Stimulated activated CD4-positive, alpha-beta T cell treated with anti-CD3 and anti-CD28 coated beads, Interleukin-4, amount 100 ng/mL, for 4 hours (primary cell): ENCODE results near the gene SWI5.
"Not testable (repeated sequence)": the region's sequence is repeated elsewhere in the genome, so short reads cannot be mapped to it uniquely, and the experiment has no call there.

Experiments
- DNase-seq, 2 experiments: peaks; one replicate each; pipeline ENCODE4 v3.0.0-alpha.2; 2020

Gene SWI5

GRCh38 chr9:128279088-128280073 is 3.3 kb downstream of the SWI5 start:
- DNase-seq = not testable (repeated sequence)

DNA sequence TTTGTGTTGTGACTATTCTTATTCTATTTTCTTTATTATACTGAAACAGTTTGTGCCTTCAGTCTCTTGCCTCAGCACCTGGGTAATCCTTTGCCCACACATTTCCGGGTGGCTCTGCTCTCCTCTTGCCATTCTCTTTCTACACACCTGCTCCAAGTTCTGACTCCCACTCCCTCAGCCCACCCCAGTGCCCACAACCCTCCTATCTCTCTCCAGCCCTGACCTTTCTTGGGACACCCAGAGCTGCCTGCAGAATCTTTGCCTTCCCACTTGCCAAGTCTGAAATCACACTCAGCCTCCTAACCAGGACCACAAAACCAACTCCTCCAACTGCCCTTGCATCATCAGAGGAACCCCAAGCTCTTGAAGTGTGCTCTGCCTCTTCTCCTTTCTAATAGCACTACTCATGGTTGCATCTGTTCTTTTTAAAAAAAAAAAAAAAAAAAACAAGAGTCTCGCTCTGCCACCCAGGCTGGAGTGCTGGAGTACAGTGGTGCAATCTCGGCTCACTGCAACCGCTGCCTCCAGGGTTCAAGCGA is 4.1 kb downstream of the SWI5 start:
- DNase-seq = no peak

GRCh38 chr9:128282500-128282899 is 6.4 kb downstream of the SWI5 start:
- no peak for DNase-seq

DNA sequence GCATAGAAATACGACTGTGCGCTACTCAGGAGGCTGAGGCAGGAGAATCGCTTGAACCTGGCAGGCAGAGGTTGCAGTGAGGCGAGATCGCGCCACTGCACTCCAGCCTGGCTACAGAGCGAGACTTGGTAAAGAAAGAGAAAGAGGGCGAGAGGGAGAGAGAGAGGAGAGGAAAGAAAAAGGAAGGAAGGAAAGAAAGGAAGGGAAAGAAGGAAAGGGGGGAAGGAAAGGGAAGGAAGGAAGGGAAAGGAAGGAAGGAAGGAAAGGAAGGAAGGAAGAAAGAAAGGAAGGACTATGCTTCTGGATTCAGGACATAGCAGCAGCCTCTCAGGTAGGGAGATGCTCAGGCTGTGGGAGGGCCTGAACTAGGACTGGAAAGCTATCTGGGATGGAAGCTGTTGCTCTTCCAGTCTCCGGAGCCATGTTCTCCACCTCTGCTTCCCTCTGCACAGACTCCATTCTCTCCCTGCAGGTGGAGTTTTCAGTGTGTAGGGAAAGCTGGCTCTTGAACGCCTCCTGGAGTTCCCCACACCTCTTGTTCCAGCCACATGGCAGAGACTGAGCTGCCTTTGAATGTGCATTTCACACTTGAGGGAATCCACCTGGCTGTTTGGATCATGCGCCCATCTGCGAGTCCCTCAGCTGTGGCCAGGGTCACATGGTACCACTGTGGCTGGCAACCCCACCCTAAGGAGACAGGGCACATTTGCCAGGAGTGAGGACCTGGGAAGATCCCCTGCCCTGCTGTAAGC is 9.1 kb downstream of the SWI5 start:
- no peak for DNase-seq

GRCh38 chr9:128286440-128286839 is 10.4 kb downstream of the SWI5 start:
- DNase-seq = no peak

DNA sequence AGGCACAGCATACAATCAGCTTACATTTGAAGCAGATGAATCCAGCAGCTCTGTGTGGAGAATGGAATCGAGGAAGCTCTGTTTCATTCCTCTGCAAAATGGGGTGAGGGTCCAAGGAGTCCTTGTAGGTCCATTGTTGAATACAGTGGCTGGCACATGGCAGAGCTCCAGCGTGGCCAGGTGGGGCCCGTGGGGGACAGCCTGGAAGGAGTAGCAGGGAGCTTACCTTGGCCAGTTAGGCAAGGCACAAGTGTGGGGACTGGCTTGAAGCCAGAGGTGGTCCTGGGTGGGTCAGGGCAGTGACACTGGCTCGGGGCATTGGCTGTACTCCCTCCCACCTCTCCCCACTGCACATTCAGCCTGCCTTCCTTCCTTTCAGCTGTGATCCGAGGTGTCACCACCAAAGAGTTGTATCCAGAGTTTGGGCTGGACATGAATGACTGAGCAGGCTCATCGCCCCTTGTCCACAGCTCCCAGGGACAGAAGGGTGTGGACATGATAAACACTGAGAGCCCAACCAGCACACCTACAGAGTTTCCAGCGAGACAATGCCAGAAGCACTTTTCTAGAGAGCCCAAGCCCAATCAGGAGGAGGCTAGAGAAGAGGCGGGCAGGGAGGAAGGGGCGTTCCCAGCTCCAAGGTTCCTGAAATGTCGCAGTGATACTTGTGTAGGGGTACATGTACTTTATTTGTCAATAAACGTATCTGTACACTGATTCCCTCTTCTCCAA is 12.4 kb downstream of the SWI5 start:
- DNase-seq = no peak

DNA sequence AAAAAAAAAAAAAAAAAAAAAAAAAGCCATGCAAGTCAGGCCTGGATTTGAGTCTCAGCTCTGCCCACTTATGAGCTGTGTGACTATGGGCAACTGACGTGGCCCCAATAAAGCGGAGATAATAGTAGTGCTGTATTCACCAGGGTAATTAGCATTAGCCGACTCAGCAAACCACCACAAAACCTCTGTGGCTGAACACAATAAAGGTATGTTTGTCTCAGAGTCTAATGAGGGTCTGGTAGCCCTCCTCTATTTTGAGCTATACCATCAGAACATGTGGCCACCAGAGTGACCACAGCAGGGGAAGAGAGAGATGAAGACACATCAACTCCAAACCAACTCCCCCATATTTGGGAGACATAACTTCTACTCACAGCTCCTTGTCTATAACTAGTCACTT is 15.9 kb downstream of the SWI5 start:
- DNase-seq = no peak

DNA sequence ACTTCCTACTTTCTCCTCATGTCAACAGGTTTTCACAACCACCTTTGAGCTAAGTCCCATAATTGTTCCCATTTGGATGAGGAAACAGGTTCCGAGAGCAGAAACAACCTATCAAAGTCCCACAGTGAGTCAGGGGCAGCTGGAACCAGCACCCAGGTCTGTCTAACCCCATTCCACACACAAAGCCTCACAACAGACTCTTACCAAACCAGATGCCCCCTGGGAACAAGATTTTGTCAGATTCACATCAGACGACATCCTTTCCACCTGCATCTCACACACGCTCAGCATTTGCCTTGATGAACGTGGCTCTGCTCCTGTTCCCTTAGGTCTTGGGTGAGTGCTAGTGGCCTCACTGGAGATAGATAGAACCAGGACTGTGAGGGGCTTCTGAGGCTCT is 17.0 kb downstream of the SWI5 start:
- DNase-seq = no peak

DNA sequence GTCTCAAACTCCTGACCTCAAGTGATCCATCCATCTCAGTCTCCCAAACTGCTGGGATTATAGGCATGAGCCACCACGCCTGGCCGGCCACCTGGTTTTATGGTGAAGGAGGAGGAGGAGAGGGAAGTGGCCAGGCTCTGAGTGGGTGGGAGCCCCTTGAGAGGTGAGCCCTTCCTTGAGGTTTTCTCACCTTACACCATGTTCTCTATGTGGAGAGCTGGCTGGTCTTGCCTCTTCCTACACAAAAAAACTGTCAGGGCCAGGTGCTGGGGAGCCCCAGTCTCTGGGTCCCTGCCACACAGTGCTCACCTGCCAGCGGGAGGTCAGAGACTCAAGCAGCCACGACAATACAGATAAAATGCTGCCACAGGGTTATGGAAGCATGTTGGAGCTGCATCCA is 18.1 kb downstream of the SWI5 start:
- DNase-seq = no peak

DNA sequence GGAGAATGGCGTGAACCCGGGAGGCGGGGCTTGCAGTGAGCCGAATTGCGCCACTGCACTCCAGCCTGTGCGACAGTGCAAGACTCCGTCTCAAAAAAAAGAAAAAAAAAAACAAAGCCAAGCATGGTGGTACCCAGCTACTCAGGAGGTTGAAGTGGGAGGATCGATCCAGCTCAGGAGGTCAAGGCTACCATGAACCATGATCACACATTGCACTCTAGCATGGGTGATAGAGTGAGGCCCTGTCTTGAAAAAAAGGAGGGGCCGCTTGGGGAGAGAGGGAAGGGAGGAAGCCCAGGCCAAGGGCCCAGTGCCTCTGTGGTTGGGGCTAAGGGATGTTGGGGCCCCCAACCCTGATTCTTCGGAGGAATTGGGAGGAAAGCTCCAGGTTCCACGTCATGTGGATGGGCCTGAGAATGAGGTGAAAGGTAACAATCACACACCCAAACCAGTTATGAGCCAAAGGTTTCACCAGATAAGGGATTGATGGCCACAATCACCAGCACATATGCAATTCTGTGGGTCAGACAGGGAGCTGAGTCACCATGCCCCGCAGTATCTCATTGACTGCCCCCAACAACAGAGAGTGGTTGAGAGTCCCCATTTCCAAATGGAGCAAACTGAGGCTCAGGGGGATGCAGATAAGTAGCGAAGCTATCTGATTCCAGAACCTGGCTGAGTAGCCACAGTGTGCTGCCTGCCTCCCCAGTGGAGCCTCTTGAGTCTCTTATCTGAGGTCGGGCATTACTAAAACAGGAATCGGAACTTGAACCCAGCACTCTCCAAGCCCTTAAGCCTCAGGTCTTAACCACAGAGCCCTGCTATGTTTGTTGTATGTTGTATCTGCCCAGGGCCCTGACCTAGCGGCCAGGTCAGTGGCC is 20.5 kb downstream of the SWI5 start:
- DNase-seq = no peak

GRCh38 chr9:128297221-128297773 is 21.2 kb downstream of the SWI5 start:
- no peak for DNase-seq

- no peak for DNase-seq
Measured at GRCh38 chr9:128298535-128299482, 22.7 kb downstream of the SWI5 start.

DNA sequence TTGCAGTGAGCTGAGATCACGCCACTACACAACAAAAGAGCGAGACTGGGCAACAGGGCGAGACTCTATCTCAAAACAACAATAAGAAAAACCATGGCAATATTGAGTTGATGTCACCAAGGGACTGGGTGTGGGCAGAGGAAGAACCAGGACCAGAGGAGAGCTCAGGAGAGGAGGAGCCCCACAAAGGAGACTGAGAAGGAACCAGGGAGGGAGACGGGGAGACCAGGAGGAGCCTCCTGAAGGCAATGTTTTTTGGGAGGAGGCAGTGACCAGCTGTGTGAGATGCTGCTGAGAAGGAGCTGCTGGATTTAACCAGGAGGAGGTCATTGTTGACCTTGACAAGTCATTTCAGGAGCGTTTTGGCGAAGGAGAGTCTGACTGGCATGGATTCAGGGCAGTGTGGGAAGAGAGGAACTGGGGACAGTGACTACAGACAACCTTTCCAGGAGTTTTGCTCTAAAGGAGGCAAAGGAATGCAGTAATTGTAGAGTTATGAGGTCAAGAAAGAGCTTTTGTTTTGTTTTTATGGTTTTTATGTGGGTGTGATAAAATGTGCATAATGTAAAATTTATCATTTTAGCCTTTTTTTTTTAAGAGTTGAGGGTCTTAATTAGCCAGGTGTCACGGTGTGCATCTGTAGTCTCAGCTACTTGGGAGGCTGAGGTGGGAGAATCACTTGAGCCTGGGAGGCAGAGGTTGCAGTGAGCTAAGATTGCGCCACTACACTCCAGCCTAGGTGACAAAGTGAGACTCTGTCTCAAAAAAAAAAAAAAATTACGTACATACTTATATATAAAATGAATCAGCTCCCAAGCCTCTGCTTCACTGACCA is 28.3 kb downstream of the SWI5 start:
- DNase-seq = no peak

DNA sequence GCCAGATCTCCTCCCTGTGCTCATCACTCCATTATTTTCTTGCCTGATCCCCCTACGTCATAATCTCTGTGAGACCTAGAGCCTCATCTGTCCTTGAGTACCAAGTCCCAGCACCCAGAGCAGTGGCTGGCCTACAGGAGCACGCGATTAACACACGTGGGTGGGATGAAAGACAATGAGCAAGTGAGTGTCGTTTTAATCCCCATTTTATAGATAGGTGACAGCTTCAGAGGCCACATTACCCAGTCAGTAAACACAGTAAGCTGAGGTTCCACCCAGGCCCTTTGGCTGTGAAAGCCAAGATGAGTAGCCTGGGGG is 28.9 kb downstream of the SWI5 start:
- DNase-seq = no peak

GRCh38 chr9:128309551-128309950 is 33.5 kb downstream of the SWI5 start:
- DNase-seq = no peak

DNA sequence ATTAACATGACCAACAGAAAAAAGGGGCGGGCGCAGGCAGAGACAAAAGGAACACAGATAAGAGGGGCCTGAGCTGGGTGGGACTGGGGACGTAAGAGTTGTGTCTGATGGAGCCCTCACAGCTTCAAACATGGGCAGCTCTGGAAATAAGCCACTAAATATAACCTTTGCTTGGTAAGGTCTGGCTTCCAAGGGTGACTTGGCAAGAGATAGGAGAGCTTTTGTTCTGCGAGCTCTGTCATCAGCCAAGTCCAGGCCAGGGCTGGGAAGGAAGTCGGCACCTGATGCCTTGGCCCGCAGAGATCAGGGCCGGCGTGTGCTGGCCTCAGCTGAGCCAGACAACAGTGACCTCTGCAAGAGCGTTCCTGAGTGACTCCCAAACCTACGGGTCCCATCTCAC is 34.4 kb downstream of the SWI5 start:
- DNase-seq = no peak

DNA sequence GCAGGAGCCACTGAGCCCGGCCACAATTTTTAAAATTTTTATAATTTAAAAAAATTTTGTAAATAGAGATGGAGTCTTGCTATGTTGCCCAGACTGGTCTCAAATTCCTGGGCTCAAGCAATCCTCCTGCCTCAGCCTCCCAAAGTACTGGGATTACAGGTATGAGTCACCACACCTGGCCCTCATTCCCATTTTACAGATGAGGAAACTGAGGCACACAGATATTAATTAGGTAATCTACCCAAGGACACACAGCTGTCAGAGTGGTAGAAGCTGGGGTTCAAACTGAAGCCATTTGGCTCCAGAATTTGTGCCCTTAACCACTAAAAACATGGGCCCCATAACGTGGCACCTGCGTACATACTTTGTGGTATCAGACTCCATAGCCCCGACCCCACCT is 38.6 kb downstream of the SWI5 start:
- no peak for DNase-seq

GRCh38 chr9:128316421-128316820 is 40.3 kb downstream of the SWI5 start:
- DNase-seq = no peak

GRCh38 chr9:128317629-128318028 is 41.6 kb downstream of the SWI5 start:
- no peak for DNase-seq

GRCh38 chr9:128321343-128321742 is 45.3 kb downstream of the SWI5 start:
- DNase-seq = no peak
